GM21515 (cell line): Measurements from ENCODE around the gene TFB2M.

Source experiments
- ATAC-seq: cut with Tn5 transposase; IDR thresholded peaks from one replicate; pipeline ENCODE4 v1.9.1; 2021; ENCODE audit not compliant: unreplicated experiment

Gene TFB2M

GRCh38 chr1:246515390-246516005 lies 50.6 kb downstream of the TFB2M start:
- ATAC-seq: no peak

DNA sequence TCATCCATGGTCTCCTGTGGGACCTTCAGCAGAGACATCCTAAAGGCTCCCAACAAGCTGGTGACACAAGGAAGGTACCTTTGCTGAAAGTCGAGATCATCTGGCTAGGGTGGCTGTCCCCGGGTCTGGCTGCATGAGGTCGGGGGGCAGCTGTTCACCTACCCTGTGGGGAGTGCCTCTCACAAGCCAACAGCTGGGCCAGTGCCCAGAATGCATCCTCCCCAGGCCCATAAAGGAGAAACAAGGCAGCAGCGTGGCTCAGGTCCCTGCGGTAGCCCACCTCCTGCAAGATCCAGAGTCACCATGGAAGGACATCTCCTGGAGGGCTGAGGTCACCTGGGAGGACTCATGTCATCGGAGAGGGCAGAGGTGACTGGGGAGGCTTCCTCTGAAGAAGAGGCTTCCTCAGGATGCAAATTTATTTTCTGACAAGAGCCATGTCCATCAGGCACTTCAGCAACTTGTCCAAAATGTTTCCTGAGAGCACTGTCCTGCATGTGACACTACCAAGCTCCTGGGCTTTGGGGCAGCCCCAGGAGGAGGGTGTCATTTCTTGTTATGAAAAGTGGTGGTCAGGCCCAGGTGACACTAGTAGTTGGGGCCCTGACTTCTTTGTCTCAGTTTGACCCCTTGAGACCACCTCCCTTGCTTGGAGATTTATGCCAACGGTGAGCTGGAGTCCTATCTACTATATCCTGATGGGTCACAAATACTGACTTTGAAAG lies 52.3 kb downstream of the TFB2M start:
- ATAC-seq: no peak

- no peak for ATAC-seq
These were observed 53.0 kb downstream of the TFB2M start for GRCh38 chr1:246513041-246513440.

GRCh38 chr1:246512635-246513034 lies 53.4 kb downstream of the TFB2M start:
- no peak for ATAC-seq

GRCh38 chr1:246512230-246512629 lies 53.8 kb downstream of the TFB2M start:
- ATAC-seq: no peak

- ATAC-seq: no peak
These were observed 54.9 kb downstream of the TFB2M start for GRCh38 chr1:246511203-246511602.

DNA sequence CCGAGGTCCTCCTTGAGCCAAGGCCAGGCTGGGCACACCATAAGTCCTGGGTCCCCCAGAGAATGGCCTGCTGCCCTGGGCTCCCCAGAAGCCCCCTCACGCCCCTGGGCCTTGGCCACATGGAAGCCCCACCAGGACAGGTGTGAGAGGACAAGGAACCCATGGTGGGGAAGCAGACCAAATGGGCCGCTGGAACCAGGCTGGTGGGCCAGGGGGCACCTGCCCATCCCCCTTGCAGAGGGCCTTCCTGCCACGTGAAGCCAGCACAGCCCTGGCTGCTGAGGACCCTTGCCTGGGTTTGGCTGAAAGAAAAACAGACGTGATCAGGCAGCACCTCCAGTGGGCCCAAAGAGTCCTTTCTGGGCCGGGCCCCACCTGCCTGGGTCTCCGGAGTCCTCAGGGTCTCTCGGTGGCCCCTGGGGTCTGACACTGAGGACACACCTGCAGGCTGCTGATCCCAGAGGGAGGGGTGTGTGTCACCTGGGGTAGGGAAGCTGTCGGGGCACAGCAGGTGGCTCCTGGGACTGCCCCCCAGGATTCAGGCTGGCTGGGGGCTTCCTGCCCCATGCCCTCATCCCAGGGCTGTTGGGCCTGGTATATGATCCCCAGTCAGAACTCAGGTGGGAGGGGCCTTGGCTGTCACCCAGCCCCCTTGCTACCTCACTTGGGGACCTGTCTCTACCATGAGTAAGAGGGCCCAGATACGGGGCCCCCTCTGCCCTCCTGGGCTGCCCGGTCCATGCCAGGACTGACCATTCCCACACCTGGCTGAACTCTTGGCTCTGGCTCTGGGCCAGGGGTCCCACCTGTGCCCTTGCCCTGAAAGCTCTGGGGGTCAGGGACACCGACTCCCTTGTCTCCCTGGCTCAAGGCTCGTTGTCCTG lies 55.7 kb downstream of the TFB2M start:
- no peak for ATAC-seq

DNA sequence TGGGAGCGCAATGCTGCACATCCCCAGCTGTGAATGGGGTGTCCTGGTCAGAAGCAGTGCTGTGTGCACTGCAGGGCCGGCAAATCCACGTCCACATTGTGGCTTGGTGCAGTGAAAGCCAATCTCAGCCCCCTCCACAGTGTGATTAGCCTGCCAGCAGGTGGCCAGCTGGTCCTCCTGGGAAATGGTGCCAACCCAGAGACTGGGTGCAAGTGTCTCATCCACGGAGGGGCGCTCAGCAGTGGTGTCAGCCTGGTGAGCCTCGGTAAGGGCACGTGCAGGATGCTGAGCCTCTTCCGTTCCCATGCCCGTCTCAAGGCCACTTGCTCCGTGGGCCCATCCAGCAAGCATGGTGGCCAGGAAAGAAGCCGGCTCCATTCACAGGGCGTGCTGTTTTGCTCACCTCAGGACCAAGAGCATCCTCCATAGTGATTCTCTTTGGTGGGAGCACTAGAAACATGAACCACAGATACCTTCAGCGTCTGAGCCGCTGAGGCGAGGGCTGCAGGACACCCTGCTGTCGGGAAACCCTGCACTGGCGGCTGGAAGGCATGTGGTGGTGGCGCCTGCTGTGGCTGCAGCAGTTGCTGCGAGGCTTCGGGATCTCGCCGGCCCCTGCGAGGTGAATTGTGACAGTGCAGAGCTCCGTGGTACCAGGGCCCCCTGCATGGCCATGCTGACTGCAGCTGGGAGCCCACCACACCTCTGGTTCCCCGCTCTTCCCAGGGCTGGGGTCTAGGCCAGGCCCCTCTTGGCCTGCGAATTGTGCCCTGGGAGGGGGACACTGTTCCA lies 57.0 kb downstream of the TFB2M start:
- ATAC-seq: no peak

DNA sequence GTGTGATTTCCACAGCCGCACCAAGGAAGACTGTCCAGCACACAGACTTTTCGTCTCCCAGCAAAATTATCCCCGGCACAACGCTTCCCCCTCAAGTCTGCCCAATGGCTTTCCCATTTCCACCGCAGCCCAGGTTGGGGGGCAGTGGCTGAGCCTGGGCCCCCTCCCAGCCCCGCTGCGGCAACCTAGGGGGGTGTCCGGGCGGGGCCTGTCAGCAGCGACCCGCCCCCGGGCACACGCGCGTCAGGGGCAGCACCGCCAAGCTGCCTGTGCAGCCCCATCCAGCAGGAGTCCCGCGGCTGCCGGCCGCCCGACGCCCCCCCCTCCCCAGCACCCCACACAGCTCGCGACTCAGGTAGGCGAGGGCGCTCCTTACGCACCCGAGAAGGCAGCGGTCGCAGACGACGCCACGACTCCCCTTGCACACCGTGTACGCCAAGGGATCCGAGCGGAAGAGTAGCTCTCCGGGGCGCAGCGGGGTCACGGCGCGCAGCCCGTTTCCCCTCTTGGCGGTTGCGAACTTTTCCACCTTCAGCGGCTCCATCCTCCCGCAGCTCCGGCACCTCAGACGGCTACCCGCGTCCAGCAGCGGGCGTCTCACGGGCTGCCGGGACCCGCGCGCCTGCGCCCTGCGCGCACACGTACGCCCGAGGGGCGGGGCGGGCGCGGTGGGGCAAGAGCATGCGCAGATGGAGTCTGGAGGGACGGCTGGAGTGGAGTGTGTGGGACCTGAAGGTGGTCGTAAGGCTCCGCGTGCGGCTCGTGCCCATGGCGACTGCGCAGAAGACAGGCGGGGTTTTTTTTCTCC lies 59.2 kb downstream of the TFB2M start, which contains the start of gene SMYD3:
Gene SMYD3, minus strand, starts transcription at position 606 of the 808 bp plus-strand sequence.
- ATAC-seq: peak; percentile 89

- peak; percentile 20 for ATAC-seq
These were observed 59.7 kb downstream of the TFB2M start for GRCh38 chr1:246506367-246506673.

- ATAC-seq: no peak
These were observed 62.7 kb downstream of the TFB2M start for GRCh38 chr1:246503341-246503740.

DNA sequence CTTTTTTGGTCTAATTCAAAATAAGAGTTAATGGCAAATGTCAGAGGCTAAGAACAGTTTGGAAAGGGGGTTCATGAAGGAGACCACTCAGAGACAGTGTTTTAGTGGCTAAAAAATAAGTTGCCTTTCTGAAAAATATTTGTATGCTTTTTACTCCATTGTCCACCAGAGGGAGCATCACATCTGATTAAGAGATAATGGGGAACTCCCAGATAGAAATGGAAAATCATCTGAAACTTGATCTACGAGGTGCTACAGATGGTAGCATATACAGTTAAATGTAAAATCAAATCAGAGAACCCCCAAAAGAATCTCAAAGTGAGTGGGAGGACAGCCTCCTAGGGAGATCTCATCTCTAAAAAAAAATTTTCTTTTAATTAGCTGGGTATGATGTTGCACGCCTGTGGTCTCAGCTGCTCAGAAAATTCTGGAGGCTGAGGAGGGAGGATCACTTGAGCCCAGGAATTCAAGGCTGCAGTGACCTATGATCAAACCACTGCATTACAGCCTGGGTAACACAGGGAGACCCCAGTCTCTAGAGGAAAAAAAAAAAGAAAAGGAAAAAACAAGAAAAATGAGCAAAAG lies 68.6 kb downstream of the TFB2M start:
- ATAC-seq: peak; percentile 63

DNA sequence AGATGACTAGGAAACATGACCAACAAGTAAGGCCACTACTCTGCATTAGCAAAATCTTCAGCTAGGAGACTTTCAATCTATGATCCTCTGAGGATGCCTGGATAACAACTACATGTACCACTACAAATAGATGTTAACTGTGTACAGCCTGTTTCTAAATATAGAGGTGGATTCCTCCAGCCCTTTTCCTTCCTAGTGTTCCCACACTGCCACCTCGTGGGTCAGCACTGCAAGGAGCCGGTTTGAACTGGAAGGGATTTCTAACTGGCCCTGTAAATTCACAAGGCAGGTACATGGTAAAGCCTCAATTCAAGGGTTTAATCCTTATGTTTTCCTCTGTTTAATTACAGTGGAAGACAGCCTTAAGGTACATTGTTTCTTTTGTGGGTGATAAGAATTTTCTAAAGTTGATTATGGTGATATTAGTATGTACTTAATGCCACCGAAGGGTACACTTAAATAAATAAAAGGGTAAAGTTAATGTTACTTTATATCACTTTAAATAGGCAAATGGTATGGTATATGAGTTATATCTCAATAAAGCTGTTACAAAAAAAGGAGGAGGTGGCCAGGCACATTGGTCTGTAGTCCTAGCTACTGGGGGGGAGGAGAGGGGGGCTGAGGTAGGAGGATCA lies 73.3 kb downstream of the TFB2M start:
- no peak for ATAC-seq

DNA sequence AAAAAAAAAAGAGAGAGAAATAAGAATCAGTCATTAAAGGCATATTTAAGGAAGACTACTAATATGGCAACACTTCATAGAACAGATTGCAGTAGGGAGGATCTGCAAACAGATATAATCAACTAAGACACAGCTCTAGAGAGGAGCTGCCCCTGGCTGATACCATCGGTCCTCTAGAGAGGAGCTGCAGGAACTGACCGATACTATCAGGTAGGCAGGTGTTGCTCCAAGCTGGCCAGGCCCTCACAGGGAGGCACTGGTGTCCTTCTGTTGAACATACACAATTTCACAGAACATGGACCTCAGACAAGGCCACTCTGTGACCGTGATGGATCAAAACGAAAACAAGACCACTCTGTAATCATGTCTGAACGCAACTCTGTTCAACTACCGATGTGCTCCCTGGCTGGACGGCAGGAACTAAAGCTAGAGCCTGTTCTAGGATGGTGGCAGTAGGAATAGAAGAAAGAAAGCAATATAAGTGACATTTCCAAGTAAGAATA lies 74.5 kb downstream of the TFB2M start:
- no peak for ATAC-seq
